Fibroblast of skin of abdomen (primary cell): ENCODE results near the gene ABHD17C.
A peak's percentile ranks its signal among the peaks of the same experiment; 100 is the strongest.

Source experiments
- DNase-seq: peaks from one replicate; pipeline ENCODE4 v3.0.0-alpha.2; 2013

The ABHD17C gene

DNA sequence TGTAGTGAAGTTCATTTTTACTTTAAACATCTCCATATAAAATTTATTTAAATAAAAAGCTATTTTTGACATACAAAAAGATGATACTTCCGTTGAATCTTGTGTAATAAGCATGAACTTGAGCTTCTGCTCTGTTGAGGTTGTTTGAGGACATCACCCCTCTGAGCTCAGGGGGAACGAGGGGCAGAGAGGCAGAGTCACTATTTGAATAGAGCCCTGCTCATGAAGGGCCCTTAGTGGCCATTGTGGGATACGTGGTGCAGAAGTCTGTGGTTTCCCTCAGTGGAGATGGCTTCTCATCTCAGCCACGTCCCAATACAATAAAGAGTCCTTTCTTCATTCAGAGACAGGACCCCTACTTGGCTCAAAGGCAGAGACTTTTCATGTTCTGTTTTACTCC is 94.7 kb downstream of the ABHD17C start:
- DNase-seq, result no peak

DNA sequence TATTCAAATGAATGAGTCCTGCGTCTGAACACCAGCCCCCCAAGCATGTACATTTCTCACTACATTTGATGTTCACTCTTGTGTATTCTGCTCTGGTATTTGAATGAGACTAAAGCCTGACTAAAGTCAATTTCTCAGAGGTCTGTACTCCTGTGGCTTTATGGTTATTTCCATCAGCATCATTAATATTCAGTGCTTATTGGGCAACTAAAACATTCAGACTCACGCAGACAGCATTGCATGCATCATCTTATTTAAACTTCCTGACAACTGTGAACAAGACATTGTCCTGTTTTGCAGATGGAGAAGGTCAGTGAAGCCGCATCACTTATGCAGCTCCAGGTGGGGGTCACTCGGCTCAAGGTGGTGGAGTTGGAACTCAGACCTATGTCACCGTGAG is 95.1 kb downstream of the ABHD17C start:
- DNase-seq, result no peak

DNA sequence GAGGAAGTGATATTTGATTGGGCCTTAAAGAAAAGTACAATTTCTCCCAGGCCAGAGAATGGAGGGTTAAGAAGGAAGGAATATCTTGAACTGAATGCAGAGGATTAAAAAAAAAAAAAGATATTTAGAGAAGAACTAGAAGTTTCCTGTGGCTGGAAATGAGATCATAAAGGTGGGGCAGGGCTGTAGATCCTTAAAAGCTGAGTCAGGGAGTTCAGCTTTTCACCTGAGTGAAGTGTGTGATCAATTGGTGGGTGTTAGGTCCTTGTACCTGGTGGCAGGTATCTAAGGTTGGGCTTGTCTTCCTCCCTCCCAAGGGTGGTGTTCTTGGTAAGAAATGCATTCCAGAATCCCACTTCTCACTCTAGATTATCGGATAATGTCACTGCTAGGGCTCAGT is 95.9 kb downstream of the ABHD17C start:
- no peak for DNase-seq

DNA sequence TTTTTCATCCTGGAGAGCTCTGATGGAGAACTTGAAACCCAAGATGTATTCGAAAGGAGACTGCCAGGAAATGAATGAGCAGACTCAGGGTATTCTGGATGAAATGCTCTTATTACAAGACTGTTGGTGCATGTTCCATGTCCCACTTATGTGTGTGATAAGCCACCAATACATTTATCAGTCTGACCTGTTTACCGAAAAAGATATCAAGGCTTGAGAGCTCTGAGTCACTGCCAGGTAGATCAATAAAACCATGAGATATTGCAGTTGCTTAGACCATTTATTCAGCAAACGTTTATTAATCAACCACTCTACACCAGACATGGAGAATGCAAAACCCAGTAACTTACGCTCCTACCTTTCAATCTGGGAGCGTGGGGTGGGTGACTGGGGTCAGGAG is 101.3 kb downstream of the ABHD17C start:
- DNase-seq, result no peak

DNA sequence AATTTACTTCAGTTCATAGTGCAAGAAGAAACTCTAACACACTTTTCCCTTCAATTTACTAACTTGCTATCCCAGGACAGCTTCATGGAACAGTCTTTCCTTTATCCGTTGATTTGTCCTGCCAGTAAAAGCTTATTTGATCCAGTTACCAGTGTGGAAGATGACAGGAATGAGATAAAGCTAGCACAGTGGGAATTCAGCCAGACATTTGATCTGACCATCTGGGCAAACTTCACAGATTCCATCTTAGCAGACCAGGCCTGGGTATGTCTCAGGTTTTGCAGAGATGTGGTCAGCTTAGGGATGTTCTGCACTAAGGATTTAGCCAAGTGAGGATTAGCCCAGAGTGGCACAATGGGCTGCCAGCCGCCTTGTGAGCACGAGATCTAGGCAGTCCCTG is 103.8 kb downstream of the ABHD17C start:
- DNase-seq, result no peak

DNA sequence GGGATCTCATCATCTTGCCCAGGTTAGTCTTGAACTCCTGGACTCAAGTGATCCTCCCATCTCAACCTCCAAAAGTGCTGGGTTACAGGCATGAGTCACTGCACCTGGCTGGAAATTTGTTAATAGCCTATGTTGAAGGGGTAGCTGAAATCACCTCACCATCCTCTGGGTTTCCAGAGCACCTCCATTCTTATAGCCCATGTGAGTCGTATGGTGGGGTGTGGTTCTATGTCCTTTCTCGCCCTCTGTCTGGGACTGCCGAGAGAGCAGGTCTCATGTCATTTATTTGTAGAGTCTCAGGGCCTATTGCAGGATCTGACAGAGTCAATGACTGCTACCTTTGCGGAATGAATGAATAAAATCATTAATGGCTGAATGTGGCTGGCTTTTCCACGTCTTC is 105.0 kb downstream of the ABHD17C start:
- DNase-seq, result no peak

DNA sequence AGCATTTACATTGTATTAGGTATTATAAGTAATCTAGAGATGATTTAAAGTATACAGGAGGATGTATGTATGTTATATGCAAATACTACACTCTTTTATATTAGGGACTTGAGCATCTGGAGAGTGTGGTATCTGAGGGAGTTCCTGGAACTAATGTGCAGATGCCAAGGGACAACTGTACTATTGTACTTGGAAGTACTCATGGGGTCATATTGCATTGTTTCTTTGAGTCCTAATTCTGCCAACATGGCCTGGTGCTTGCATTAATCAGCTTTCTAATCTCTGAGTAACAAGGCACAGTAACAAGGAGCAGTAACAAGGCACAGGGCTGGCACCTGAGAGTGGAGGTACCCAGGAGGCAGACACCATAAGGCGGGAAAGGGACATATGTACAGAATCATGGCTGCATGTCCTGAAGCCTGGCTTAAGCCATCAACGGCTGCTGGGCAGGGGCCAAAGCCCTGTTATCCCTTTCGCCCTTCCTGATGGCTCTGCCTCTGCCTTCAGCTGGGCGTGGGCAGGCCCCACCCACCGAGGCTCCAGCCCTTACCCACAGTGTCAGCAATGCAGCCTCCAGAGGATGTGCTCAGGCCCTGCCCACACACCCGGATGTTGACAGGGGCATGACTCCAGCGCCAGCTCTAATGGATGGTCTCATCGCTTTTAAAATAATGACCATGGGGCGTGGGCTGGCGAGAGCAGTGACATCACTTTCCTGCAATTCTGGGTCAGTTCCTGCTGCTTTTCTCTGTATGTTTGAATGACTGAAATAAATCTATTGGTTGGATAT is 107.0 kb downstream of the ABHD17C start:
- DNase-seq, result no peak

DNA sequence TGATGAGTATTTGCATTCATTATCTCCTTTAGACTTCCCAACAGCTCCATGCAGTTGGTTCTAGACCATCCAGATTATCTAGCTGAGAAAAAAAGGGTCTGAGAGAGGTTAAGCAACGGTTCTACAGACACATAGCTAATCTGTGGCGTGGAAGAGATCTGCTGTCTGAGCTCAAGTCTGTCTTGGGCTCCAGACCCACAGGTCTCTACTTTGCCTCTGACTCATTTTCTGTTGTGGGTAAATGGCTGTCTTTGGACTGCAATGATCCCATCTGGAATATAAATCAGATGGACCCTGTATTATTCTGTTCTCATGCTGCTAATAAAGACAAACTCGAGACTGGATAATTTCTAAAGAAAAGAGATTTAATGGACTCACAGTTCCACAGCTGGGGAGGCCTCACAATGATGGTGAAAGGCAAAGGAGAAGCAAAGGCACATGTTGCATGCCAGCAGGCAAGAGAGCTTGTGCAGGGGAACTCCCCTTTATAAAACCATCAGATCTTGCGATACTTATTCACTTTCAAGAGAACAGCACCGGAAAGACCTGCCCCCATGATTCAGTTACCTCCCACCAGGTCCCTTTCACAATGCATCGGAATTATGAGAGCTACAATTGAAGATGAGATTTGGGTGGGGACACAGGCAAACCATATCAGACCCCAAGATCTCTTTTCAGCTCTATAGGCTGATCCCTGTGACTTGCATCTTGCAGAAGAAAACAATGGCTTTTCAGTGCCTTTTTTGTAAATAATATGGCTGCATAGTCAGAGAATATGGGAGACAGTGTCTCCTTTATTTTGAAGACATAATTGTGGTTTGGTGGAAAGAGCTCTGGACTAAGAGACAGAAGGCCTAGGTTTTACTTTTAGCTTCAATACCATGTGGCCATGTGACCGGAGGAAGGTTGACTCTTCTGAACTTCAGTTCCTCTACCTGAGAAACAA is 108.7 kb downstream of the ABHD17C start:
- peak; percentile 11 for DNase-seq

DNA sequence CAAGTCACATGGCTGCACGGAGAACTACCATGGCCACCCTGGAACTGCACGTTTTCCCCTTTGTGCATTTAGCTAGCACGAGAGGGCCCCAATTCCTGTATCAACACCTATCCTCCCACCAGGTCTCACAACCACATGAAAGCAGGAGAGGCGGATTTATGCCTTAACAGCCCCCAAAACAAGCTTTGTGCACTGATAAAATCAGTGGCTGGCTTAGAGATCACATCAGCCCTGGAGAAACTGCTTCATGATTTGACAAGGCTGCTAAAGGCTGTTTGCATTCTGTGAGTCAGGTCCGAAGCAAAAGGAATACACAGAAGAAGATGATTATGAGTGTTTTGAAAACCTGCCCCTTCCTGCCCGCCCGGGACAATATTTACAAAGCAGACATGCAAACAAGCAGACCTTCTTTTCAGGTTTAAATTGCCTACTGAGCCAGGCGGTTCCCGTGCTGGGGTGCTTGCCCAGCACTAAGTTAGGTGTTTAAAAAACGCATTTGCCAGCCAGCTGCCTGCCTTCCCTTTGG is 109.9 kb downstream of the ABHD17C start:
- no peak for DNase-seq
